ENCODE data around the gene BEND2. TPM values are rescaled to one million over a fixed set of nuclear protein-coding genes. Genes with fewer than 3 reads are reported as not detected.

Gene BEND2
- total and polyA plus RNA-seq, 9 of the 15 experiments (the other 6 are each of a cell fraction or from before 2014, with no cell fraction given), result 0.01 to 0.18 (median 0.06) TPM; not detected in 3

- TF ChIP-seq USF2 (CRISPR knock-in tag; IDR thresholded peaks at IDR 0.05) (no peak), MCM2 (IDR thresholded peaks at IDR 0.05; ENCODE audit: low read depth) (no peak), NCOA1 (IDR thresholded peaks at IDR 0.05; ENCODE audit: low read depth) (no peak), CGGBP1 (CRISPR knock-in tag; IDR thresholded peaks at IDR 0.05) (no peak), ZBTB12 (CRISPR knock-in tag; IDR thresholded peaks at IDR 0.05) (no peak), DDX20 (tag; IDR thresholded peaks at IDR 0.05; ENCODE audit: low read depth) (no peak), SREBF1 (IDR thresholded peaks at IDR 0.05; ENCODE audit: borderline replicate concordance, low read depth, low read length) (no peak), HNRNPK (IDR thresholded peaks at IDR 0.05; ENCODE audit: low read depth, low read length, poor library complexity, severe bottlenecking) (no peak), MTA1 (IDR thresholded peaks at IDR 0.05; ENCODE audit: borderline replicate concordance) (no peak), SMARCC2 (IDR thresholded peaks at IDR 0.05; ENCODE audit: low read depth) (no peak), XRCC4 (IDR thresholded peaks at IDR 0.05; ENCODE audit: extremely low read depth, insufficient read depth, insufficient read length) (no peak), TCF7L2 (IDR thresholded peaks at IDR 0.05; ENCODE audit: low read depth, low read length) (no peak), LEF1 (IDR thresholded peaks at IDR 0.05) (0 out of 2 replicates have a peak, but pooled peaks have one; percentile 27), TCF3 (CRISPR knock-in tag; IDR thresholded peaks at IDR 0.05) (peak; percentile 34; the same call in 1 of the 2 replicates), RBBP5 (IDR thresholded peaks at IDR 0.05; ENCODE audit: borderline replicate concordance, insufficient read depth, low read length, poor library complexity, severe bottlenecking) (no peak), ZSCAN29 (IDR thresholded peaks at IDR 0.05) (no peak), ZNF644 (tag; IDR thresholded peaks at IDR 0.05; ENCODE audit: low read depth) (no peak), ARID1B (IDR thresholded peaks at IDR 0.05) (peak; percentile 61), CHD2 (IDR thresholded peaks at IDR 0.05; ENCODE audit: low read depth, low read length) (no peak), DPF2 (IDR thresholded peaks at IDR 0.05) (peak; percentile 34), ZNF174 (CRISPR knock-in tag; IDR thresholded peaks at IDR 0.05) (no peak), ILK (tag; IDR thresholded peaks at IDR 0.05; ENCODE audit: borderline replicate concordance, low read depth) (no peak), XRCC5 (IDR thresholded peaks at IDR 0.05; ENCODE audit: low read depth, low read length) (no peak), CC2D1A (IDR thresholded peaks at IDR 0.05) (no peak), TAL1 (IDR thresholded peaks at IDR 0.05) (peak; percentile 70), KDM1A (IDR thresholded peaks at IDR 0.05) (no peak), EWSR1 (IDR thresholded peaks at IDR 0.05; ENCODE audit: borderline replicate concordance, low read depth, partially characterized antibody) (no peak), ARID3B (CRISPR knock-in tag; IDR thresholded peaks at IDR 0.05; ENCODE audit: borderline replicate concordance) (no peak), KHSRP (IDR thresholded peaks at IDR 0.05) (no peak), FOXP1 (CRISPR knock-in tag; IDR thresholded peaks at IDR 0.05) (no peak), CBFB (CRISPR knock-in tag; IDR thresholded peaks at IDR 0.05) (no peak)
Observed at GRCh38 chrX:18179446-18179845, 41.2 kb downstream of the BEND2 start (continued).
